ENCODE results near the gene RBKS.

DNA sequence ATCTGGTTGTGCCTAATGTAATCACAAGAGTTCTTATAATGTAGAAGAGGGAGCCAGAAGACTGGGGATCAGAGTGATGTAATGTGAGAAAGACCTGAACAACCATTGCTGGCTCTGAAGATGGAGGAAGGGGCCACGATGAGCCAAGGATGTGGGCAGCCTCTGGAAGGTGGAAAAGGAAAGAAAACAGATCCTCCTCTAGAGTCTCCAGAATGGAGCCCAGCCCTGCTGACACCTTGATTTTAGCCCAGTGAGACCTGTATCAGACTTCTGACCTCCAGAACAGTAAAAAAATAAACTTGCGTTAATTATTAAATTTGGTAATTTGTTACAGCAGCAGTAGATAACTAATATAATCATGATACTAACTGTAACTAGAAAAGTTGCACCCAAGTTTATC is 3.1 kb downstream of the RBKS start:
- TF ChIP-seq, protein P1, sequence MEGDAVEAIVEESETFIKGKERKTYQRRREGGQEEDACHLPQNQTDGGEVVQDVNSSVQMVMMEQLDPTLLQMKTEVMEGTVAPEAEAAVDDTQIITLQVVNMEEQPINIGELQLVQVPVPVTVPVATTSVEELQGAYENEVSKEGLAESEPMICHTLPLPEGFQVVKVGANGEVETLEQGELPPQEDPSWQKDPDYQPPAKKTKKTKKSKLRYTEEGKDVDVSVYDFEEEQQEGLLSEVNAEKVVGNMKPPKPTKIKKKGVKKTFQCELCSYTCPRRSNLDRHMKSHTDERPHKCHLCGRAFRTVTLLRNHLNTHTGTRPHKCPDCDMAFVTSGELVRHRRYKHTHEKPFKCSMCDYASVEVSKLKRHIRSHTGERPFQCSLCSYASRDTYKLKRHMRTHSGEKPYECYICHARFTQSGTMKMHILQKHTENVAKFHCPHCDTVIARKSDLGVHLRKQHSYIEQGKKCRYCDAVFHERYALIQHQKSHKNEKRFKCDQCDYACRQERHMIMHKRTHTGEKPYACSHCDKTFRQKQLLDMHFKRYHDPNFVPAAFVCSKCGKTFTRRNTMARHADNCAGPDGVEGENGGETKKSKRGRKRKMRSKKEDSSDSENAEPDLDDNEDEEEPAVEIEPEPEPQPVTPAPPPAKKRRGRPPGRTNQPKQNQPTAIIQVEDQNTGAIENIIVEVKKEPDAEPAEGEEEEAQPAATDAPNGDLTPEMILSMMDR (IDR thresholded peaks at IDR 0.05) = no peak
- no peak for TF ChIP-seq EP300 (IDR thresholded peaks at IDR 0.05)

Measured in esophagus muscularis mucosa (tissue), 3 donors.